GM21576 (cell line): Measurements from ENCODE around the gene ABHD14A.
A peak's percentile ranks its signal among the peaks of the same experiment; 100 is the strongest.
"Not testable (repeated sequence)": the region's sequence is repeated elsewhere in the genome, so short reads cannot be mapped to it uniquely, and the experiment has no call there.

Experiments
- ATAC-seq: cut with Tn5 transposase; IDR thresholded peaks from one replicate; pipeline ENCODE4 v1.9.1; 2021; ENCODE audit warnings: mild to moderate bottlenecking, moderate library complexity; ENCODE audit not compliant: unreplicated experiment

ABHD14A gene

DNA sequence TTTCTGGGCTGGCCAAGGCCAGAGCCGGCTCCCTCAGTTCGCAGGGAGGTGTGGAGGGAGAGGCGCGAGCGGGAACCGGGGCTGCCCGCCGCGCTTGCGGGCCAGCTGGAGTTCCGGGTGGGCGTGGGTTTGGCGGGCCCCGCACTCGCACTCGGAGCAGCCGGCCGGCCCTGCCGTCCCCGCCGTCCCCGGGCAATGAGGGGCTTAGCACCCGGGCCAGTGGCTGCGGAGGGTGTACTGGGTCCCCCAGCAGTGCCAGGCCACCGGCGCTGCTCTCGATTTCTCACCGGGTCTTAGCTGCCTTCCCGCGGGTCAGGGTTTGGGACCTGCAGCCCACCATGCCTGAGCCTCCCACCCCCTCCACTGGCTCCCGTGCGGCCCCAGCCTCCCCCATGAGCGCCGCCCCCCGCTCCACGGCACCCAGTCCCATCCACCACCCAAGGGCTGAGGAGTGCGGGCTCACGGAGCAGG, 15.7 kb downstream of the ABHD14A start:
- ATAC-seq = not testable (repeated sequence)

DNA sequence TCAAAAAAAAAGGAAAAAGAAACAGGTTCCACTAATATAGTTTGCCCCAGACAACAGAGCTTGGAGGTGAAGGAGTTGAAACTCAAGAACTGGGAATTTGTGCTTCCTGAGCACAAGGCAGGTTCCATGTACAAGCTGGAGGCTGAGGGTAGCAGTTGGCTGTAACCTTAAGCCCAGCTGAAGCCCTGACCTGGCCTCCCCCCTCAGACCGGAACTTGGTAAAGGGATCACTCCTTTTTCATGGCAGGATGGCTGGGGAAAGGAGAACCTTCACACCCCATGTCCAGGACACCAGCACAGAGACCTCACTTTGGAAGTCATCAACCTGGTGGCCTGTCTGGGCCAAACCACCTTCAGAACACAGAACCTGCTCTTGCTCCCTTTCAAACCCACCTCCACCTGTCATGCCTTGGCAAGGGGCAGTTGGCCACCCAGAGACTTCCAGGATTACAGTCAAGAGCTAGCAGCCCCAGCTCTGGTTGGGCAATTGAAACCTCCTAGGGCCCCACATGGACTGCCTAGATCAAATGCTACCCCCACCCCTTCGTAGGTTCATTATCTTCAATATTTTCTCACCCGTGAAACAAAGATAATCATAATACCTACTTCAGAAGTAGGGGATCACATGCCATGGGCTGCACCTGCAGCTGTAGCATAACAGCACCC, 17.3 kb downstream of the ABHD14A start:
- ATAC-seq = no peak

DNA sequence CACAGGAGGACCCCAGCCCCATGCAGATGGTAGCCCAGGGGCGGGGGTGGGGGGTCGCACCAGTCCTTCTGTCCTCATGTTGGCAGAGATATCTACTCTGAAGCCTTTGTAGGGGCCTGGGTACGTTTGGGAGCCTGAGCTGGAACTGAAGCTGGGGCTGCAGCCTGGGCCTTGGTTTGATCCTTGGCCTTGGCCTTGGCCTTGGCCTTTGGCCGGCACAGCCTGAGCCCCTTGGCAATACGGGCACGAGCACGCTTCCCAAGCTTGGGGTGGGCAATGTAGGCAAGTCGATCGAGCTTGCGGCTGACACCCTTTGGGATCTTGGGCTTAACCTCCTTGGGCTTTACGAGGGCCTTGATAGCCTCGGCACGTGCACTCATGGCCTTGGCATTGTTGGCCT, 18.8 kb downstream of the ABHD14A start:
- not testable (repeated sequence) for ATAC-seq

DNA sequence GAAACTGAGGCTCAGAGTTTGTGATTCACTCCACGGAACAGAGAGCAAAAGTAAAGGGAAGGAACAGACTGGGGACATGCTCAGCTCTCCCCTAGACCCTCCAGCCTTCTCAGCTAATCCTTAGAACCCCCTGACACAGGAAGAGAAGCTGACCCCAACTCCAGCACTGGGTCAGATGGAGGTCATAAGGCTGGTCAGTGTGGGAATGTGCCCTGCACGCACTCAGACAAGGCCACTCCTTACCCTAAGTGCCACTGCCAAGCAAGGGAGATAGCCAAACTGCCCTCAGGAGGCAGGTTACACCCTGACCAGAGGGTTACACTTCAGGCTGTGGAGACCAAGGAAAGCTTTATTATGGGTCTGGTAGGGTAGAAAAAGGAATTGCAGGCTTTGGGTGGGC, 19.7 kb downstream of the ABHD14A start:
- ATAC-seq = no peak

DNA sequence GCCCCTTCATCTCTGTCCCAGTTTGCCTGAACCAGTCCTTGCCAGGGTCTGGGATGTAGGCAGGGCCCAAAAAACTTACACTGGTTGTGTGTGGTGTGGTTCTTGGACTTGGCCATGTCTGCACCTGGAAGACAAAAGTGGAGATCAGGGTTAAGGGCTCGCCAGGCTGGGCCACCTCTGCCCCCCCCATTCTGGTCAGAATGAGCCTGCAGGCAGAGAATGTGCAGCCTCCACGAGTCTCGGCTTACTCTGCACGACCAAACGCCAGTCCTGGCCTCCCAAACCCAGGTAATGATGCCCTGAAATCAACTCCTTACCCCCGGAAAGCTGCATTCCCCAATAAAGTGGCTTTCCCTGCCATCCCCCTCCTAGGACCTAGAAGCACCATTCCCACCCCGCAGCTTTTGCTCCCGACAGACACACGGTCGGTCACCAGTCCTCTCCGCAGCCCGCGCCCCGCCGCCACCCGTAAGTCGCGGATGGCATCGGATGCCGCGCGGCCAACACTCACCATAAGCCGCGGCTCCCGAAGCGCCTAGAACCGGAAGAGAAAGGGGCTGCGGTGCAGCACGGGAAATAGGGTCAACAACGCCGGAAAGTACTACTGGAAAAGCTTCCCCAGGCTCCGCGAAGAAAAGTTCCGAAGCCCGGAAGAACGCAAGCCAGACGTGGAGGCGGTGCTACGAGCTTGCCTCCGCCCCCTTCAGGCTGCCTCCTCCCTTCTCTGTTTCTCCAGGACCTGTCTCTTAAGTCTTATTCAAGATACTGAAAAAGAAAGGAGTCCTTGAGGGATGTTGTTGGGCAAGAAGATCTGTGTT, 20.7 kb downstream of the ABHD14A start, which contains the start of gene RPL29:
TSS of gene RPL29 (minus strand) at position 550 of the 818 bp plus-strand sequence. CDS start at position 116, 434 bp downstream.
- ATAC-seq = peak; percentile 83

DNA sequence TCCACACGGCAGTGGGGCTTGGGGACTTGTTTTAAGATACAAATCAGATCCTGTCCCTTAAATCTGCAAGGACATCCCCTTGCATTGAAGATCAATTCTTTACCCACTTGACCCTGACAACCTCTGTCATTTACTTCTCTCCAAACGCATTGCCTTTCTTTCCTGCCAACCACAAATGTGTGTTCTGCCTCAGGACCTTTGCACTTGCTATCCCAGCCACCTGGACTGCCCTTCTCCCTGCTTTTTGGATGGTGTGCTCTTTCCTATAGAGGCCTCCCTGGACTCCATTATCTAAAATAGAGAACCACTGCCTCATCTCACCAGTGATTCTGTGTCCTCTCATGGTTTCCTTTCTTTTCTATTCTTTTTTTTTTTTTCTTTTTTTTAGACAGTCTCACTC, 22.3 kb downstream of the ABHD14A start:
- ATAC-seq = no peak

DNA sequence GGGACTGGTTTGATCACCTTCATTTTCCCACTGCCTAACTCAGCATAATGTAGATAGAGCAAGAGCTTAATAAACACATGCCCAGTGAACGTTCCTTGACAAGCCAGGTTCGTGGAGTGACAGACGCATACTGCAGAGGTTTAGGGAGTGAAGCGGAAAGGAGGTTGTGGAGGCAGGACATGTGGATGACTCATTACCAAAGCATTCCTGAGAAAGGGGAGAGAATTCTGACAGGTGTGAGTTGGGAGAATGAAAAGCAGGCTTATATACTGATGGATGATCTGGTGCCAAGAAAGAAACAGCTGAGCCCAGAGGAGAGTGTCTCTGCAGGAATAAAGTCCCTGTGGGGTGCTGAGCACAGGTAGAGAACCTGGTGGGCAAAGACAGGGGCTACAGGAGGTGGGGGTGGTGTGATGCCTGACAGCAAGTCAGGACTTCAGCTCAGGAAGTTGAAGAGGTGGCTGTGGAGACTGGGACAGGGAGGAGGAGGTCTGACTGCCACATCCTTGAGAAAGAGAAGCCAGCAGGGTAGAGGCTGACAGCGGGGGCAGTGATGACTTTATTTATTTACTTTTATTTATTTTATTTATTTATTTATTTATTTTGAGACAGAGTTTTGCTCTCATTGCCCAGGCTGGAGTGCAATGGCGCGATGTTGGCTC, 23.2 kb downstream of the ABHD14A start:
- ATAC-seq = no peak

DNA sequence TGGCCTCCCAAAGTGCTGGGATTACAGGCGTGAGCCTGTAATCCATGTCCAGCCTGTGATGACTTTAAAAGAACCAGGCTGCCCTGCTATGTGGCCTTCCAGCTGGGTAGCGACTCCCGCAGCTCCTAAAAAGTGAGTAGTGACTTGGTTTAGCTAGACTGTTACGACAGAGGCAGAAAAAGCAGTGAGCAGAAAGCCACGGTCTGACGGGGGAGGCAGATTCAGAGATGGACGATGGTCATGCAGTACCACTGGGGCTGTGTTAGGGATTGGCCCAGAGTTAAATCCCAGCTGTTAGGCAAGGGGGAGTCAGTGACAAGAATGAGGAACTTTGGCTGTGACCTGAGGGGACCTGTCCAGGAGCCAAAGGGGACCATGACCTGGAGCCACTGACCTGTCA, 23.9 kb downstream of the ABHD14A start:
- ATAC-seq = no peak

DNA sequence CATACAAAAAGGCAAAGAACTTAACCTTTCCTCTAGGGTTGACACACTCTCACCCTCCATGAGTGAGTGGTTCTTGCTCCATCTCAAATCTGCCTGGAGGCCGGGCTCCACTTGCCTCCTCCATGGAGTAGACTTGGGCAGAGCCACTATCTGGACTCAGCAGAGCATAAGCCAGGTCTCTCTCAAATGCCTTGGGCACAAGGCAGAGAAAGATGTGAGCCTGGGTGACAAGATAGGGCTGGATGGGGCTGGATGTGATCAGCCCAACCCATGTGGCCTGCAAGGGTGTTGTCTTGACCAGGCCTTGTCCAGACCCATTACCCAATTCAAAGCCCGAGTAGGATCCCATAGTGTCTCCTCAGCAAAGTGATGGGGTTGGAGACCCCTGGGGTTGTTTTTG, 25.0 kb downstream of the ABHD14A start:
- no peak for ATAC-seq

DNA sequence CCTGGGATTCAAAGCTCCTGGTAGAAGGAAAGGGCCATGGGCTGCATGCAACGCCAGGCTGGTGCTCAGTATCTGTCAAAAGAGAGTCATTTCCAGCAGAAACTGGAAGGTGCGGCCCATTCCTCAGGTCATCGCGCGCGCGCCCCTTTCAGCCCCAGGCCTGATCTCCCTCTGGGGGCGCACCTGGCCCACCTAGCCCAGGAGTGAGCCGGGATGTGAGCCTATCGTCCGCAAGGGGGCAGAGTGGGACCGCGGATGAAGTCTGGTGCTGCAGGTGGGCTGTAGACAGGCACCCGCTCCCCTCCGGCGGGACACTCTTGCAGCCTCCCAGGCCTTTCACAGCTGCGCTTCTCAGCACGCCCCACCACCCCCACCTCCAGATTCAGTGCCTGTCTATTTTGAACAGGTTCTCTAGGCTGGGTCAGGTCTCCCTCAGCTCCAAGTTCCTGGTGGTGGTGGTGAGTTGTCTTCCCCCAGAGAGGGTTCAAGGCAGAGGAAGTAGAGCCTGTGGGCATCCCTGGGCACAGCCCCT, 26.6 kb downstream of the ABHD14A start:
- peak; percentile 77 for ATAC-seq

DNA sequence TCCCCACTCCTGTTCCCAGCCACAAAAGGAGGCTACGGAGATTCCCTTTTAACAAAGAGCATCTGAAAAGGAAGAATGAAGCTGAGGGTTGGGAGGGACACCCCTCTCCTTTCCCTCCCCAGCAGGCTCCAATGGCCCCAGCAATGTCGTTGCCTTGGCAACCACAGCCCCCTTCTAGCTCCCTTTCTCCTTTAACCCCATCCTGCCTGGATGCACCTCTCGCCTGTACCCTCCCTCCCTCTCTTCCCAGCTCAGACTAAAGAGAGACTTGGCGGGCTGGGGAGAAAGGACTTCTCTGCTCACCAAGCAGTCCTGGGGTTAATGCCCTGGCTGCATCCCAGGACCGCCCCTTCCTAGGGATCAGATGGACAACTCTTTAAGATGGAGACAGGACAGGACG, 27.9 kb downstream of the ABHD14A start:
- no peak for ATAC-seq

DNA sequence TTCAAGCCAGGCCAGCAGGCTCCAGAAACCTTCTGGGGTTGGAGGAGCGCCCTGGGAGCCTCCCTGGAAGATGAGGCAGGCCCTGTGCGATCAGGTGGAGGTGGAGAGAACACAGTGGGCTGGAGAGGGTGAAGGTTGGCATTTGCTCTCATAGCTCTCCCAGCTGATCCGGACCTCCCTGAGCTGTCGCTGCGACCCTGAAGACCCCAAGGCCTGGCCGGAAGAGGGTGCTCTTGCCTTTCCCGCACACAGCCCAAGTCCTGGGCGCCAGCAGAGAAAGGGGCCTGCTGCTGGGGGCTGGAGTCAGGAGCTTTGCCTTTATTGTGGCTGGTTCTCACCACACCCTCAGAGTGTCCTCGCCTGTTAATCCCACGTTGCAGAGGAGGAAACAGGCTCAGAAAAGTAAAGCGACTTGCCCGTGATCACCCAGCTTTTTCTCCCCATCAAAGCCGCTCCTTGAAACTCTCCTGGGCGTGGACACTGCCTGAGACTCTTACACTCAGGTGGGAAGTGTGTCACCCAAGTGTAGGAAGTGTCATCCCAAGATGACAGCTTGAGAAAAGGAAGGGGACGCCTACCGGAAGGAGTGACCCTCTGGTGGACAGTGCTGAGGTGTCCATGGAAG, 29.4 kb downstream of the ABHD14A start:
- ATAC-seq = no peak

DNA sequence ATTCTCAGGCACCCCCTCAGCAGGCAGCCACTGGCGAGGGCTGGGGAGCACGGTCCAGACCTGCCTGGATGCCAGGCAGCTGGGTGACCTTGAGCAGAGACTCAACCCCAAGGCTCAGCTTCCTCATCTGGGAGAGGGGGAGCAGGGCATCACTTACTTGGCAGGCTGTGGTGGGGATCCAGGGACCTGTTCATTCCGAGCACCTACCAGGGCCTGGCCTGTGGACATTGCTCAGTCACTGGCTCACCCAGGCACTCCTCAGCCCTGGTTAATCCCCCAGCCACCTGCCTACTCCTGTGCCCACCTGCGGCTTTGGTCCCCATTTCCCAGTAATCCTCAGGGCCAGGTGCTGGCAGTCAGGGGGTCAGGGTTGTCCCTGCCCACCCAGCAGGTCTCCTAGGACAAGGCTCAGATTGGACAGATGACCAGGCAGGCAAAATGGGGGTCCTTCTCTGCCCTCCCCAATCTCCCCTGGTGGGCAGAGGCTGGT, 30.1 kb downstream of the ABHD14A start:
- ATAC-seq = no peak

DNA sequence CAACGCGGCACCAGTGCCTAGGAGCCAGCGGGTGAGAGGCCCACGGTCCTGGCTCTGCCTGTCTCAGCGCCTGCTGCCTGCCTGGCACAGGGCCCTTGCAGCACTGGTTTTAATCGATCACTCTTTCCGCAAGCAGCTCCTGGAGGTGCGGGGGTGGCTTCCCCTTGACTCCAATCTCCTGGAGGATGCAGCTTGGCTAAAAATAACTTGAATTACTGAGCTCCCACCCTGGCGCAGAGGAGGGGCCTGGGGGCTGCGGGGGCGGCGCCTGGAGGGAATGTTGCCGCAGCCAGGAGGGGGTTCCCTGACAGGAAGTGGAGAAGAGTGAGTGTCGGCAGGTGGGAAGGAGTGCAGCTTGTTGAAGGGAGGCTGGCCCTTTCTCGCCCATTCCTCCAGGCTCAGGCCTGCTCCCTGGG, 30.7 kb downstream of the ABHD14A start:
- ATAC-seq = no peak

DNA sequence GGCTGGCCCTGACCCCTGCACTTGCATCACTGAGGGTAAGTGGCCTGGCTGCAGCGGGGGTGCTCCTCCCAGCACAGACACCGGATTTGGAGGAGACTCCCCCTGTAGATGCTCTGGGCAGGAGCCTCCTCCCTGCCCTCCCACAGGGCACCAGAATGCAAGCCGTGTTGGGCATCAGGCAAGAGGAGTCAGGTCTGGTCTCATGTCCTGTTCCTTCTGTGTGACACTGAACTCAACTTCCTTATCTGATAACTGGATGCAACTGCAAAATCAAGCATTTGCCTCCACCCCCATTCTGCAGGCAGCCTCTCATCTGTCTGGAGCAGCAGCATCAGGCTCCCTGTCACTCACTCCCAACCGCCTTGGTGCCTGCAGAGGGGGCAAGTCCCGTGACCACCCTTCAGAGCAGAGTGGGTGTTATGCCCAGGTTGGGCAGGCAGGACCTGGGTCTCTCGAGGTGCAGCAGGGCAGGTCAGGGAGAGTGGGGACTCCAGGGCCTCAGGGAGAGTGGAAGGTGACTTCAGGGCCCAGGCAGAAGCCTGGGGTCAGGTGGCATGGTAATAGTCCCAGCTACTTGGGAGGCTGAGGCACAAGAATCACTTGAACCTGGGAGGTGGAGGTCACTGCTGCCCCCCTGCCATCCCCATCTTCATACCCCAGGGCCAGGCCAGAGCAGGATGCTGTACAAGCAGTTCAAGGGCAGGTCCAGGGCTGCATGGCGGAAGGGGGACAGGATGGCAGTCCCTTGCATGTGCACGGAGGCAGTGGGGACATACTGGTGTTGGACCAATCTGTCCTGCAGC, 31.4 kb downstream of the ABHD14A start:
- ATAC-seq = no peak

DNA sequence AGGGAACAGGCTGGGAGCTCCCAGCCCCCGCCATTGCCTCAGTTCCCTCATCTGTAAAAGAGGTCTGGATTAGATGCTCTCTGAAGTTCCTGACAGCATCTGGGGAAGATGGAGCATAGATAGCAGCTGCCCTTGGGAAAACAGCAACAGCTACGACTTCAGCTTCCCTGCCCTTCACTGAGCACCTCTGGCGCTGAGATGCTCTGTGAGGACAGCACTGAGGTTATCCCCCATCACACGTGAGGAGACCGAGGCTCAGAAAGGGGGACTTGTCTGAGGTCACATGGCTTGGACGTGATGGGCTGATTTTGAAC, 31.9 kb downstream of the ABHD14A start:
- no peak for ATAC-seq

DNA sequence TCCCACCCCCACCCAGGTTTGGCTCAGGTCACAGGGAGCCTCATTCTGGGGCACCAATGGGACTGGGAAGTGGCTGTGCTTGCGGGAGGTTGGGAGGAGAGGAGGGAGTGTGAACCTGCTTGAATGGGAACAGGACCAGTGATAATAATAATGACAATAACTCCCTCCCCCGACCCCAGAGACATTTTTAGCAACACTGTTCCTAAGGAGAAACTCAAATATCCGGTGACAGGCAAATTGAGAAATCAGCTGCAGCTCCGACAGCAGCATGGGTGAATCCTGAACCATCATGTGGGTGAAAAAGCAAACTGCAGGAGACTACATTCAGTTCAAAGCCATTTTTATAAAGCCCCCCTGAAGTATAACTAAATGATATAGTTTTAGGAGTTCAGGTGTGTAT, 32.4 kb downstream of the ABHD14A start:
- no peak for ATAC-seq

DNA sequence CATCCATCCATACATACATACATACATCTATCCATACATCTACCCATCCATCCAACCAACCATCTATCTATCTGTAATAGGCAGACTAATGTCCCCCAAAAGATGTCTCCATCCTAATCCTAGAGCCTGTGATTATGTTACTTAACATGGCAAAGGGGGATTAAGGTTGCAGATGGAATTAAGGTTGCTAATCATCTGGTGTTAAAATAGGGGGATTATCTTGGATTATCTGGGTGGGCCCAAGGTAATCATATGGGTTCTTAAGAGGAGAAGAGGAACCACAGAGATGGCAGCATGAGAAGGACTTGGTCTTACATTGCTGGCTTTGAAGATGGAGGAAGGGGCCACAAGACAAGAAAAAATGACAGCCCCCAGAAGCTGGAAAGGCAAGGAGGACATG, 35.6 kb downstream of the ABHD14A start:
- no peak for ATAC-seq

DNA sequence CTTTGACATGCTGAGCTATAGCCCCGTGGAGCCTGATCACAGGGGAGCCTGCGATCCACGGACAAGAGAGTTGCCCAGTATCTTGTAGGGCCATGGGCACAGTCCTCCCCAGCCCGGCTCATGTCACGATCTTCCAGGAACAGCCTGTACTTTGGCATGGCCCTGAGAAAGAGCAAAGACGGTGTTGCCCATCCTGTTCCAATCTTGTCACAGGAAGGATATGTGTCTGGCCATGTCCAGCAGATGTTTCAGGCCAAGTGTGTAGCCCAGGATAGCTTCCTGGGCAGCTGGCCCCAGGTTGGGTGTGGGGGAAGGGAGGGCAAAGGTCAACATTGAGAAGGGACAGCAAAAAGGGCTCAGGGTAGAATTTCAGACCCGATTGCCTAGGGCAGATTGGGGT, 37.8 kb downstream of the ABHD14A start:
- no peak for ATAC-seq
